Tibial artery (tissue), 4 donors: ENCODE results near the gene CSH2.

Experiments used
- DNase-seq, 2 donors: peaks; one replicate each; pipeline ENCODE4 v3.0.0-alpha.2; 2019
- H3K27ac ChIP-seq, 2 donors: fragments of 200-600 bp; sonication (generic) in 1 of 2; 1 replicate in 1 of 2; 2 replicates in 1 of 2; pipeline ENCODE4 v1.5.1; 2018 to 2019; ENCODE audit warnings: mild to moderate bottlenecking in 1 of 2
- H3K27me3 ChIP-seq, 2 donors: fragments of 200-600 bp; sonication (generic) in 1 of 2; one replicate each; pipeline versions ENCODE4 v1.5.1 to v1.6.0; 2016 to 2019
- H3K36me3 ChIP-seq, 3 donors: fragments of 200-600 bp; sonication (generic) in 2 of 3; one replicate each; pipeline ENCODE4 v1.5.1; 2016 to 2019; ENCODE audit warnings: mild to moderate bottlenecking in 2 of 3
- H3K4me1 ChIP-seq, 4 donors: fragments of 200-600 bp; sonication (generic) in 2 of 4; 1 replicate in 3 of 4; 2 replicates in 1 of 4; pipeline ENCODE4 v1.5.1; 2016 to 2019
- H3K4me3 ChIP-seq, 2 donors: fragments of 200-600 bp; sonication (generic) in 1 of 2; 1 replicate in 1 of 2; 2 replicates in 1 of 2; pipeline ENCODE4 v1.5.1; 2018 to 2019; ENCODE audit warnings: mild to moderate bottlenecking in 2 of 2
- H3K9me3 ChIP-seq, 3 donors: fragments of 200-600 bp; sonication (generic) in 1 of 3; one replicate each; pipeline ENCODE4 v1.5.1; 2016 to 2019
- intact Hi-C: fragments of 100-400 bp; cut with DNase I; formaldehyde crosslinking; loops from one replicate; pipeline ENCODE4 v1.15.0; 2023; ENCODE audit warnings: low total_unique reads
- TF ChIP-seq, protein P1 (sequence below), 2 experiments: fragments of 200-600 bp in 1 of 2; fragments of 450-650 bp in 1 of 2; IDR thresholded peaks; one replicate each; pipeline ENCODE4 v1.5.1; 2017 to 2019; ENCODE audit warnings: antibody characterized with exemption in 2 of 2, mild to moderate bottlenecking in 1 of 2, moderate library complexity in 1 of 2

Gene CSH2

DNA sequence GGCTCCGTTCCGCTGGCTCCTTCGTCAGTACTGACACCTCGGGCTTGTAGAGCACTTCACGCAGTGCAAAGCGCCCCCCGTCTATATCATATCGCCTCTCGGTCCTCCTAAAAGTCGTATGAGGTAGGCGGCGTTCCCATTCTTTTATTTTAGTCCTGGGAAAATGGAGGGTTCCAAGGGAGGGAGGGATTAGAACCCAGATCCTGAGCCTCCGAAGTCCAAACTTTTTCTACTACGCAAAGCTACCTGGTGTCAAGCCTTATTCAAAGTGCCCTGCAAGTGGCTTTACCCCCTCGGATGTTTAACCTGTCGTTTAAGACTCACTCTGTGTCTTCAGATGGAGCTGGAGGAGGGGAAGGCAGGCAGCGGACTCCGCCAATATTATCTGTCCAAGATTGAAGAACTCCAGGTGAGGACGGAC, 45.7 kb downstream of the CSH2 start:
- intact Hi-C loops: no loop called here
- no peak for DNase-seq

DNA sequence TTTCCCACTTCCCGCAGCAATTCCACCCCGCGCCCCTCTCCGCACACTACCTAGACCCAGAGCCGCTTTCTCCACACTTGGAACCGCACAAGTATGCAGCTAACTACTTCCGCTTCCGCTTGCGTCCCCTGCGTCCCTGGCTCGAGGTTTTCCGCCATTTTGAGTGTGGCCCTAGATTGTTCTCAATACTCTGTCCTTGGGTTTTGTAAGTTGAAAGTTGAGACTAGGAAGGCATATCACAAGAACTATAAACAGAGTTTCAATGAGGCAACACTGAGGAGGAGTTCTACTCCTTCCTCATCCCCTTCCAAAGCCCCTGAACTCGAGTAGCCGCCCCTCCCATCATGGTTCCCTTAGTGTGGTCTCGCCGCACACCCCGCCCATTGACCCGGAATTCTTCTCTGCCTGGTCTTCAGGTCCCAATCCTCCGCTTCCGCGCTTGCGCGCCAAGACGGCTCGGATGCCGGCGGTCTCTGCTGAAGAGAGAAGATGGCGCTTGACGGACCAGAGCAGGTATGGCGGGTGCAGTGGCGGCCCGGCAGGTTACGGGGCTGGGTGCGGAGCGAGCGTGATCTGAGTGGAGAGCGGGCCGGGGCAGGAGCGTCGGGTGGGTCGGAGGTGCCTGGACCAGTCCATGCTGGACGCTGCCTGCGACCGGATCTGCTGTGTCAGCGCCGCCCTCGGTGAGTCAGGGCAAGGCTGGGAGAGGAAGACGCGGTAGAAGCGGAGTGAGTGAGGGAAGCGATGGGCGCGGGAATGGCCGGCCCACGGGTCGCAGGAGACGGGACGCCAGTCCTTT, 46.3 kb downstream of the CSH2 start, which contains the start of the genes FTSJ3 and PSMC5:
TSS of gene FTSJ3 (minus strand) at position 662 of the 799 bp plus-strand sequence. CDS start 761 bp downstream, outside the sequence.
TSS of gene PSMC5 (plus strand) at position 430 of the 799 bp plus-strand sequence. CDS start at position 490, 60 bp downstream.
- peak; percentile 97 to 98 for DNase-seq
- intact Hi-C loops: no loop called here
- H3K9me3 ChIP-seq: no peaks in the 10 kb centered on the region
- H3K27ac ChIP-seq: peak within 1 kb of the TSS; percentile 87 to 90
- TF ChIP-seq, protein P1, sequence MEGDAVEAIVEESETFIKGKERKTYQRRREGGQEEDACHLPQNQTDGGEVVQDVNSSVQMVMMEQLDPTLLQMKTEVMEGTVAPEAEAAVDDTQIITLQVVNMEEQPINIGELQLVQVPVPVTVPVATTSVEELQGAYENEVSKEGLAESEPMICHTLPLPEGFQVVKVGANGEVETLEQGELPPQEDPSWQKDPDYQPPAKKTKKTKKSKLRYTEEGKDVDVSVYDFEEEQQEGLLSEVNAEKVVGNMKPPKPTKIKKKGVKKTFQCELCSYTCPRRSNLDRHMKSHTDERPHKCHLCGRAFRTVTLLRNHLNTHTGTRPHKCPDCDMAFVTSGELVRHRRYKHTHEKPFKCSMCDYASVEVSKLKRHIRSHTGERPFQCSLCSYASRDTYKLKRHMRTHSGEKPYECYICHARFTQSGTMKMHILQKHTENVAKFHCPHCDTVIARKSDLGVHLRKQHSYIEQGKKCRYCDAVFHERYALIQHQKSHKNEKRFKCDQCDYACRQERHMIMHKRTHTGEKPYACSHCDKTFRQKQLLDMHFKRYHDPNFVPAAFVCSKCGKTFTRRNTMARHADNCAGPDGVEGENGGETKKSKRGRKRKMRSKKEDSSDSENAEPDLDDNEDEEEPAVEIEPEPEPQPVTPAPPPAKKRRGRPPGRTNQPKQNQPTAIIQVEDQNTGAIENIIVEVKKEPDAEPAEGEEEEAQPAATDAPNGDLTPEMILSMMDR (IDR thresholded peaks at IDR 0.05): peak; percentile 17 to 43
- no peaks in the 10 kb centered on the region for H3K27me3 ChIP-seq
- H3K4me1 ChIP-seq: peaks cover 0 to 33% (median 24%) of the 10 kb centered on the region in 4 donors
- peak within 1 kb of the TSS; percentile 73 to 77 for H3K4me3 ChIP-seq
- peaks cover 65 to 70% (median 65%) of the 10 kb centered on the region in 3 donors for H3K36me3 ChIP-seq

More for the DNA sequence above, 45.7 kb downstream of the CSH2 start:
- peak overlapping the region; percentile 87 to 90 for H3K27ac ChIP-seq
- peaks cover 65 to 70% (median 65%) of the 10 kb centered on the region in 3 donors for H3K36me3 ChIP-seq
- H3K9me3 ChIP-seq: no peaks in the 10 kb centered on the region
- H3K4me3 ChIP-seq: peak overlapping the region; percentile 73 to 77
- TF ChIP-seq, protein P1 (IDR thresholded peaks at IDR 0.05): no peak
- peaks cover 0 to 33% (median 24%) of the 10 kb centered on the region in 4 donors for H3K4me1 ChIP-seq
- no peaks in the 10 kb centered on the region for H3K27me3 ChIP-seq

DNA sequence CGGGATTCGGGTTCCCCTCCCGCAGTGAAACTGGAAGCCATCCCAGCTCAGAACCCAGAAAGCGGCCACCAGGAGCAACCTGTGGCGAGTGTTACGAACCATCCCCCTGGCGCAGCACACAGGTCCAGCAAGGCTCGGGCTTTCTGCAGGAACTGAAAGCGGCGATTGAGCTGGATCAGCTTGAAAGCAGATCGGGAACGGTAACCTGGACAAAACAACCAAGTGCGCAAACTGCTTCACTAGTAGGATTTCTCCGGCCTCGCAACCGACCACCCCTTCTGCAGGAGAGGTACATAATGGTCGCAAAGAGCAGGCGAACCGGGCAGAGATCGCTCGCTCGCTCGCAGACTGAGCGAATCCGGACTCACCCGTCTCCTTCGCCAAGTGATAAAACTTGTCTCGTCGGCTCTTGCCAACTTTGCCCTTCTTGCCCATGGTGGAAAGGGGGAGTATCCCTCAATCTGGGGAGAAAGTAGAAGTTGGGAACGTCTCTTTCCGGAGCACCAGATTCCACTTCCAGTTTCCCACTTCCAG, 46.9 kb downstream of the CSH2 start:
- Histone ChIP-seq H3K36me3 (peaks cover 65 to 70% (median 65%) of the 10 kb centered on the region in 3 donors), H3K27me3 (no peaks in the 10 kb centered on the region), H3K4me3 (peak overlapping the region; percentile 73 to 77), H3K9me3 (no peaks in the 10 kb centered on the region), H3K27ac (peak overlapping the region; percentile 87 to 90), H3K4me1 (peaks cover 0 to 33% (median 24%) of the 10 kb centered on the region in 4 donors)
- TF ChIP-seq, protein P1 (IDR thresholded peaks at IDR 0.05): no peak
- intact Hi-C loops: no loop called here
- DNase-seq: no peak

DNA sequence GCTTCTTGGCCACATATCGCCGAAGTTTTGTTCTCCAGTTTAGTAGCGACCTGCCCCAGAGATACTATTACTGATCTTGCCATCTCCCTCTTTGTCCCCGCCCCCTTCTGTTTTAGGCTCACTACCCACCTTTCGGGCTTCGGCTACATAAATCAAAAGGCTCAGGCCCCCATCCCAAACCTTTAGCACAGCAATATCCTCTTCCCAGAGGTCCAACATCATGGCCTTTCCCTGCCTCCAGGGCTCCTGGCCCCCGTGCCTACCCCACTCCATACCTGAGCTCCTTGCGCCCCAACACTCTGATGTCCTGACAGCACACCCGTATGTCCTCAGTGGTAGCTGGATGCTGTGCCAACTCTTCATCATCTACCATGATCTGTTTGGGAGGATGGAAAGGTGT, 49.1 kb downstream of the CSH2 start:
- Histone ChIP-seq H3K36me3 (peaks cover 65 to 70% (median 65%) of the 10 kb centered on the region in 3 donors), H3K9me3 (no peaks in the 10 kb centered on the region), H3K27ac (no peak overlapping the region), H3K4me3 (no peak overlapping the region), H3K4me1 (peaks cover 0 to 30% (median 23%) of the 10 kb centered on the region in 4 donors), H3K27me3 (no peaks in the 10 kb centered on the region)
- DNase-seq: no peak
- intact Hi-C loops: no loop called here
- TF ChIP-seq, protein P1 (IDR thresholded peaks at IDR 0.05): no peak

DNA sequence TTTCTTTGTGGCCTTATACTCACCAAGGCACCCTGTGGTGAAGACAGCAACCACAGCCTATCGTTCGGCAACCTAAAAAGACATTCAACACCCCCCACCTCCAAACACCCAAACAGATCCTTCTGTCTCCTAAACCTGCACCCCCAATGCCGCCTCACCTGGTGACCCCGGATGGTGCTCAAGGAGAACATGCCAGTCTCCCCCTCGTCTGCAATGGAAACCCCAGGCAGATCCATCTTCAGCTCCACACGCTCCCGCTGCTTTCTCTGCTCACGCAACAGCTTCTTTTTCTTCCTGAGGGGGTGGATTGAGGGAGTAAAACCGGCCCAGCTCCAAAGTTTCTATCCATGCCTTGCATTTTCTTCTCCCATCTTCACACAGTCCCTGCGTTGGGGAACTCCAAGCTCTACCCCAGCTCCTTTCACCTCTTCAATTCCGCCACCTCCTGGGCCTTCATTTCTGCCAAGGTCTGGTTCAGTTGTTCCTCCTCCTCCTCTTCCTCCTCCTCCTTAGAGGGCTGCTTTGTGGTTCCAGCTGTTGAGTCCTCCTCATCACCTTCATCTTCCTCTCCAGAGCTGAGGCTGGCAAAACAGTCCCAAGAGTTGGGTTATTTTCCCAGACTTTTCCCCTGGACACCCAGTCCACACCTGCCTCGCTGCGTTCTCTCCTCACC, 49.7 kb downstream of the CSH2 start:
- intact Hi-C loops: no loop called here

More for the DNA sequence above, 49.7 kb downstream of the CSH2 start:
- Histone ChIP-seq H3K27me3 (no peaks in the 10 kb centered on the region), H3K9me3 (no peaks in the 10 kb centered on the region), H3K4me1 (peaks cover 0 to 25% (median 17%) of the 10 kb centered on the region in 4 donors), H3K4me3 (no peak overlapping the region), H3K27ac (no peak overlapping the region), H3K36me3 (peaks cover 64 to 70% (median 66%) of the 10 kb centered on the region in 3 donors)
- DNase-seq: no peak
- TF ChIP-seq, protein P1 (IDR thresholded peaks at IDR 0.05): no peak
